Loucy (cell line): ENCODE results near the gene RMND5B.

Experiments
- CTCF ChIP-seq: fragments of 200-600 bp; sonication (generic); conservative IDR thresholded peaks from 2 replicates; pipeline ENCODE4 v1.5.1; 2014; ENCODE audit warnings: mild to moderate bottlenecking, antibody characterized with exemption, low read length
- EZH2phosphoT487 ChIP-seq: fragments of 200-600 bp; IDR thresholded peaks from 2 replicates; pipeline ENCODE4 v1.6.1; 2018; ENCODE audit warnings: antibody characterized with exemption, mild to moderate bottlenecking, moderate library complexity, borderline replicate concordance

- TF ChIP-seq CTCF (no peak), EZH2phosphoT487 (no peak)
Measured at GRCh38 chr5:178199581-178200434, 69.0 kb downstream of the RMND5B start.
